GDM1 (cell line): ENCODE results near the gene COA3.

Source experiments
- DNase-seq: peaks from one replicate; lab custom pipeline; 2025; lab: John Stamatoyannopoulos, UW

Gene COA3

GRCh38 chr17:42817866-42818265 lies 19.4 kb upstream of the COA3 start:
- no peak for DNase-seq

- DNase-seq: no peak
Observed at GRCh38 chr17:42814633-42815399, 16.3 kb upstream of the COA3 start.

GRCh38 chr17:42809250-42809649 lies 10.7 kb upstream of the COA3 start:
- no peak for DNase-seq

- DNase-seq: no peak
Observed at GRCh38 chr17:42806249-42806648, 7.7 kb upstream of the COA3 start.

- DNase-seq: no peak
Observed at GRCh38 chr17:42804918-42805367, 6.4 kb upstream of the COA3 start.

GRCh38 chr17:42803074-42803883 lies 4.8 kb upstream of the COA3 start:
- DNase-seq: no peak

- no peak for DNase-seq
Observed at GRCh38 chr17:42798011-42798382, 507 bp downstream of the COA3 start.

GRCh38 chr17:42797067-42798007 lies 1.2 kb downstream of the COA3 start:
- no peak for DNase-seq

GRCh38 chr17:42796066-42796758 lies 2.3 kb downstream of the COA3 start:
- no peak for DNase-seq

- DNase-seq: no peak
Observed at GRCh38 chr17:42795465-42795864, 3.0 kb downstream of the COA3 start.

- DNase-seq: peak; percentile 18
Observed at GRCh38 chr17:42795061-42795460, 3.4 kb downstream of the COA3 start.

- DNase-seq: no peak
Observed at GRCh38 chr17:42792545-42792944, 6.0 kb downstream of the COA3 start.

- no peak for DNase-seq
Observed at GRCh38 chr17:42791948-42792347, 6.6 kb downstream of the COA3 start.

- DNase-seq: no peak
Observed at GRCh38 chr17:42787266-42787665, 11.2 kb downstream of the COA3 start.

- DNase-seq: no peak
Observed at GRCh38 chr17:42784811-42785592, 13.5 kb downstream of the COA3 start.

GRCh38 chr17:42784409-42784808 lies 14.1 kb downstream of the COA3 start:
- no peak for DNase-seq

GRCh38 chr17:42783791-42784138 lies 14.7 kb downstream of the COA3 start:
- DNase-seq: no peak

- no peak for DNase-seq
Observed at GRCh38 chr17:42783062-42783790, 15.3 kb downstream of the COA3 start.

GRCh38 chr17:42782166-42783061 lies 16.1 kb downstream of the COA3 start:
- DNase-seq: no peak
